Measurements from ENCODE around the gene NGEF.

Gene NGEF

GRCh38 chr2:232997749-232998665 lies 15.0 kb downstream of the NGEF start:
- TF ChIP-seq, protein P1, sequence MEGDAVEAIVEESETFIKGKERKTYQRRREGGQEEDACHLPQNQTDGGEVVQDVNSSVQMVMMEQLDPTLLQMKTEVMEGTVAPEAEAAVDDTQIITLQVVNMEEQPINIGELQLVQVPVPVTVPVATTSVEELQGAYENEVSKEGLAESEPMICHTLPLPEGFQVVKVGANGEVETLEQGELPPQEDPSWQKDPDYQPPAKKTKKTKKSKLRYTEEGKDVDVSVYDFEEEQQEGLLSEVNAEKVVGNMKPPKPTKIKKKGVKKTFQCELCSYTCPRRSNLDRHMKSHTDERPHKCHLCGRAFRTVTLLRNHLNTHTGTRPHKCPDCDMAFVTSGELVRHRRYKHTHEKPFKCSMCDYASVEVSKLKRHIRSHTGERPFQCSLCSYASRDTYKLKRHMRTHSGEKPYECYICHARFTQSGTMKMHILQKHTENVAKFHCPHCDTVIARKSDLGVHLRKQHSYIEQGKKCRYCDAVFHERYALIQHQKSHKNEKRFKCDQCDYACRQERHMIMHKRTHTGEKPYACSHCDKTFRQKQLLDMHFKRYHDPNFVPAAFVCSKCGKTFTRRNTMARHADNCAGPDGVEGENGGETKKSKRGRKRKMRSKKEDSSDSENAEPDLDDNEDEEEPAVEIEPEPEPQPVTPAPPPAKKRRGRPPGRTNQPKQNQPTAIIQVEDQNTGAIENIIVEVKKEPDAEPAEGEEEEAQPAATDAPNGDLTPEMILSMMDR (IDR thresholded peaks at IDR 0.05), result no peak

- TF ChIP-seq, protein P1 (IDR thresholded peaks at IDR 0.05), result no peak
These were observed 18.6 kb downstream of the NGEF start for GRCh38 chr2:232994446-232994845.

DNA sequence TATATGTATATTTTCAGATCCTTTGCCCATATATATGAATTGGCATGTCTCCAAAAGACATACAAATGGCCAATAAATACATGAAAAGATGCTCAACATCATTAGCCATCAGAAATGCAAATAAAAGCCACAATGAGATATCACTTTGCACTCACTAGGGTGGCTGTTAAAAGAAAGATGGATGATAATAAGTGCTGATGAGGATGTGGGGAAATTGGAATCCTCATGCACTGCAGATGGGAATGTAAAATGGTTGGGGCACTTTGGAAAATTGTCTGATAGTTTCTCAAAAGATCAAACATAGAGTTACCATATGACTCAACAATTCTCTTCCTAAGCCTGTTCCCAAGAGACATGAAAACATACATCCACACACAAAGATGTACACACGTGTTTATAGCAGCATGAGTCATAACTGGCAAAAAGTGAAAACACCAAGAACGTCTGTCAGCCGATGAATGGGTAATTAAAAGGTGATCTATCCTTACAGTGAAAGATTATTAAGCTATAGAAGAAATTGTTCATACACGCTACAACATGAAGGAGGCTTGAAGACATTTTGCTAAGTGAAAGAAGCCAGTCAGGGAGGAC lies 19.7 kb downstream of the NGEF start:
- TF ChIP-seq, protein P1 (IDR thresholded peaks at IDR 0.05), result no peak

- TF ChIP-seq, protein P1 (IDR thresholded peaks at IDR 0.05), result no peak
These were observed 26.9 kb downstream of the NGEF start for GRCh38 chr2:232986155-232986554.

DNA sequence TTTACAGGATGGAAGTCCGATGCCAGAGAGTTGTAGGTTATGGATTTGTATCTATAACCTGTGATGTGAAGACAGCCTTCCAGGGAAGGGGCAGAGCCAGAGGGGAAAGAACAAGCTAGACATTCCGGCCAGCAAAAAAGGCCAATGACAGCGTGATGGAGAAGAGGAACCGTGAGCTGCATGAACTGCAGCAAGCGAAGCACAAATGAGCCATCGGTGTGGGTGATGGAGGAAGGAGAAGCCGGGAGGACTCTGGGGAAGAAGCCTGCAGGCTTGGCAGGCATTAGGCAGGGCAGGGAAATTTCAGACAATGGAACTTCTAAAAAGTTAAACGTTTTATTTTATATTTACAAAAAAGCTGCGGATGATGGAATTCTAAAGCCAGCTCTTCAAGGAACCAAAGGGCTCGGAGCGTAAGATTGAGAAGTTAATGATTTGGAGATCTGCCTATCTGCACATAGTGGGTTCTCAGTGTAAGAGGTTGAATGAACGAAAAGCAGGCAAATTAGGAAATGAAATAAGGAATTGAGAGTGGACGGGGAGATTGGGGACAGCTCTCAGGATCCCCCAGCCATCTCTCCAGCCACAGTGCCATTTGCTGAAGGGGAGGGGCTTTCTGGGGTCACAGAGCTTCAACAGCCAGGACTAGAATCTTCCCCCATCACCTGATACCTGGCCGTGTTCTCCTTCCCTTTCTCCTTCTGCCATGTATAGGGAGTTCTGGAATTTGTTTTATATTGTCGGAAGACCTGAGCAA lies 28.4 kb downstream of the NGEF start:
- TF ChIP-seq, protein P1 (IDR thresholded peaks at IDR 0.05), result no peak

GRCh38 chr2:232983669-232984140 lies 29.4 kb downstream of the NGEF start:
- TF ChIP-seq, protein P1 (IDR thresholded peaks at IDR 0.05), result no peak

DNA sequence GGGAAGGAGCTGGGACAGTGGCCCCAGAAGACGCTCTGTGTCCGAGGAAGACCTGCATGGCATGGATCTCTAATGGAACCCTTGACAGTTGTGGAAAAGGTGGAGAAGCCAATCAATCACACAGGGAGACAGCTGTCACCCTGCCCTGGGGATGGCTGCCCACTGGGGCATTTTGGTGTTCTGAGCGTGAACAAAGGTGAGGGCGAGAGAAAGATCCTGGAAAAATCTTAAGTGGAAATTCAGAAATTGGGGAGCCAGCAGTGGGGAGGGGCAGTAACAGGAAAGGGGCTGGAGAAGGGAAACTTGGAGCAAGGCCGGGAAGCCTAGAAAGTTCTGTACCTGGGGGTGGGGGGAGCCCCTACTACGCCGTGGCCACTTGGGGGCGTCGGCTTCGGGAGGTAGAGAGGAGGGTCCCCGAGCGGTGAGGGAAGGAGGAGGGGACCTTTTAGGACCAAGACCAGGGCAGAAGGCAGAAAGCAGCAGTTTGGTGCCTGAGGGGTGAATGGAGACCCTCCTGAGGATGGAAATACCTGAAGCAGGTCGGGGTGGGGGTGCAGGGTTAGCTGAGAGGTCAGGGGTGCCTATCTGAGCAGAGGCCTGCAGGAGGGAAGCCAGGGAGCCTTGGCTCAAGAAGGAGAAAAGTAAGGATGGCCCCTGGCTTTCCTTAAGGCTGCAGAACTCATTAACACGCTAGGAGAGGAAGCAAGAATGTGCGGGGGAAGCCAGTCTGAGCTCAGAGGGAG lies 30.0 kb downstream of the NGEF start:
- TF ChIP-seq, protein P1 (IDR thresholded peaks at IDR 0.05), result no peak

All from LNCAP (cell line).